C4-2B (cell line): ENCODE measurements around the gene MOV10L1.

ENCODE experiments used
- CTCF ChIP-seq: fragments of 450-650 bp; conservative IDR thresholded peaks from 2 replicates; pipeline ENCODE4 v1.5.1; 2017; ENCODE audit warnings: mild to moderate bottlenecking
- ZFX ChIP-seq: fragments of 450-650 bp; IDR thresholded peaks from 2 replicates; pipeline ENCODE4 v1.6.1; 2017

GRCh38 chr22:50131894-50132293 is 42.1 kb downstream of the MOV10L1 start:
- no peak for TF ChIP-seq CTCF
- no peak for TF ChIP-seq ZFX
